Heart left ventricle (tissue), 13 donors: ENCODE measurements around the gene VPS37B.

Experiments
- POLR2A ChIP-seq, 2 donors: fragments of 450-650 bp; IDR thresholded peaks; one replicate each; pipeline ENCODE4 v1.6.1; 2017; ENCODE audit warnings: antibody characterized with exemption in 2 of 2, mild to moderate bottlenecking in 2 of 2, moderate library complexity in 2 of 2
- TF ChIP-seq, protein P1 (sequence below), 12 donors: fragments of 200-600 bp; sonication (generic) in 4 of 12; IDR thresholded peaks; one replicate each; pipeline versions ENCODE4 v1.5.0 to v1.8.0; 2018 to 2022; ENCODE audit warnings: antibody characterized with exemption in 12 of 12, mild to moderate bottlenecking in 5 of 12
- donor health status: ischemic (EF 13 %, LVEDD 7.1; RV severe dilation, severe dysfunction).
- donor health status: DM: no; HTN: yes; CAD: no.
- donor health status: DM: no; HTN: no; CAD: no.
- donor health status: ischemic (EF 25% LVEDD 6.9; RV normal size, moderate dysfunction).
- donor health status: ischemic (EF 25% LVEDD 5.7; RV mildly dilated, moderate dysfunction).
- donor health status: ischemic (EF 35%, LVEDD 5.7; RV mildly dilated, moderate dysfunction).
- donor health status: nonischemic (EF 11% LVEDD 7.7; RV severe dilation, severe dysfunction).
- donor health status: DM: yes; HTN: yes; CAD: no.
- donor health status: PGD.
- donor health status: ischemic (EF 29% LVEDD 5.4; RV normal size, mild dysfunction).
- donor health status: nonischemic (EF 23%, LVEDD 6.1; RV moderate dilation, normal function).

DNA sequence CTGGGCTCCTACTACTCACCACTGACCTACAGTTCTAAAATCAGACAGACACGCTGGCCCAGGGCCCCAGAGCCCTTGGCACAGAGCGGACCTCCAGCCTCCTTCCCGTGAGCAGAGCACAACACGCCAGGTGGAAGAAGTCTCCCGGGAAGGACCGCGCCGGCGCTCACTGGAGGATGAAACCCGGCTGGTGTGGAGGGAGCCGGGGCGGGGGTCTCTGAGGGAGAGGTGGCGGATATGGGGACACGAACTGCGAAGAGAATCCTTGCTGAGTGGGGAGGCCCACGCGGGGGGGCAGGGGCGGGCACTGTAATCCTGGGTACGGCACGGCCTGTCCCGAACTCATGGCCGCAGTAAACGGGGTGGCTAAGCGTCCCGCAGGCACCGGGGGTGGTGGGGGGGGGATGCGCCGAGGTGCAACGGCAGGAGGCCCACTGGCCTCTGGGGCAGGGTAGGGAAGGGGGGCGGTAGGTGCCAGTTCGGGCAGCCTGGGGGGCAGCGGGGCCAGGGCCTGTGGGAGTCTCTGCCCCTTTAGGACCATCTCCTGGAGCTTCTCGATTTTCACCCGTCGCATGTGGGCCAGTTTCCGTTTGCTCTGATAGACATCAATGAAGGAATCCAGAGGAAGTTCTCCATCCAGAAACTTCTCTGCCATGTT, 28.8 kb downstream of the VPS37B start:
- TF ChIP-seq POLR2A (IDR thresholded peaks at IDR 0.05) = no peak
- TF ChIP-seq, protein P1, sequence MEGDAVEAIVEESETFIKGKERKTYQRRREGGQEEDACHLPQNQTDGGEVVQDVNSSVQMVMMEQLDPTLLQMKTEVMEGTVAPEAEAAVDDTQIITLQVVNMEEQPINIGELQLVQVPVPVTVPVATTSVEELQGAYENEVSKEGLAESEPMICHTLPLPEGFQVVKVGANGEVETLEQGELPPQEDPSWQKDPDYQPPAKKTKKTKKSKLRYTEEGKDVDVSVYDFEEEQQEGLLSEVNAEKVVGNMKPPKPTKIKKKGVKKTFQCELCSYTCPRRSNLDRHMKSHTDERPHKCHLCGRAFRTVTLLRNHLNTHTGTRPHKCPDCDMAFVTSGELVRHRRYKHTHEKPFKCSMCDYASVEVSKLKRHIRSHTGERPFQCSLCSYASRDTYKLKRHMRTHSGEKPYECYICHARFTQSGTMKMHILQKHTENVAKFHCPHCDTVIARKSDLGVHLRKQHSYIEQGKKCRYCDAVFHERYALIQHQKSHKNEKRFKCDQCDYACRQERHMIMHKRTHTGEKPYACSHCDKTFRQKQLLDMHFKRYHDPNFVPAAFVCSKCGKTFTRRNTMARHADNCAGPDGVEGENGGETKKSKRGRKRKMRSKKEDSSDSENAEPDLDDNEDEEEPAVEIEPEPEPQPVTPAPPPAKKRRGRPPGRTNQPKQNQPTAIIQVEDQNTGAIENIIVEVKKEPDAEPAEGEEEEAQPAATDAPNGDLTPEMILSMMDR (IDR thresholded peaks at IDR 0.05) = no peak
